Measurements from ENCODE around the gene CSPG4.
"Not testable (repeated sequence)": the region's sequence is repeated elsewhere in the genome, so short reads cannot be mapped to it uniquely, and the experiment has no call there.

DNA sequence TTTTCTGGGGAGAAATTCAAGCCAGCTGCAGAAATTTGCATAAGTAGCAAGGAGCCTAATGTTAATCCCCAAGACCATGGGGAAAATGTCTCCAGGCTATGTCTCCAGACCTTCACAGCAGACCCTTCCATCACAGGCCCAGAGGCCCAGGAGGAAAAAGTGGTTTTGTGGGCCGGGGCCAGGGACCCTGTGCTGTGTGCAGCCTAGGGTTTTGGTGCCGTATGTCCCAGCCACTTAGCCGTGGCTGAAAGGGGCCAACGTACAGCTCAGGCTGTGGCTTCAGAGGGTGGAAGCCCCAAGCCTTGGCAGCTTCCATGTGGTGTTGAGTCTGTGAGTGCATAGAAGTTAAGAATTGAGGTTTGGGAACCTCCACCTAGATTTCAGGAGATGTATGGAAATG, 29.7 kb upstream of the CSPG4 start:
- TF ChIP-seq, protein P1, sequence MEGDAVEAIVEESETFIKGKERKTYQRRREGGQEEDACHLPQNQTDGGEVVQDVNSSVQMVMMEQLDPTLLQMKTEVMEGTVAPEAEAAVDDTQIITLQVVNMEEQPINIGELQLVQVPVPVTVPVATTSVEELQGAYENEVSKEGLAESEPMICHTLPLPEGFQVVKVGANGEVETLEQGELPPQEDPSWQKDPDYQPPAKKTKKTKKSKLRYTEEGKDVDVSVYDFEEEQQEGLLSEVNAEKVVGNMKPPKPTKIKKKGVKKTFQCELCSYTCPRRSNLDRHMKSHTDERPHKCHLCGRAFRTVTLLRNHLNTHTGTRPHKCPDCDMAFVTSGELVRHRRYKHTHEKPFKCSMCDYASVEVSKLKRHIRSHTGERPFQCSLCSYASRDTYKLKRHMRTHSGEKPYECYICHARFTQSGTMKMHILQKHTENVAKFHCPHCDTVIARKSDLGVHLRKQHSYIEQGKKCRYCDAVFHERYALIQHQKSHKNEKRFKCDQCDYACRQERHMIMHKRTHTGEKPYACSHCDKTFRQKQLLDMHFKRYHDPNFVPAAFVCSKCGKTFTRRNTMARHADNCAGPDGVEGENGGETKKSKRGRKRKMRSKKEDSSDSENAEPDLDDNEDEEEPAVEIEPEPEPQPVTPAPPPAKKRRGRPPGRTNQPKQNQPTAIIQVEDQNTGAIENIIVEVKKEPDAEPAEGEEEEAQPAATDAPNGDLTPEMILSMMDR (IDR thresholded peaks at IDR 0.05) = not testable (repeated sequence)
- TF ChIP-seq POLR2A (IDR thresholded peaks at IDR 0.05) = not testable (repeated sequence)

Data from right lobe of liver (tissue), 4 donors.